HepG2 (cell line): ENCODE measurements around the gene FCN1. TPM values are rescaled to one million over a fixed set of nuclear protein-coding genes. Genes with fewer than 3 reads are reported as not detected.

Experiments used
- ATAC-seq: fragments of 200-7000 bp; cut with Tn5 transposase; 3 replicates; pipeline ENCODE4 v1.9.1; 2020; ENCODE audit warnings: mild to moderate bottlenecking, moderate library complexity
- BruUV-seq: library from RNA; stranded (reverse); fragments of 400-500 nt; replicated peaks from 2 replicates; lab custom pipeline; 2021; lab: Mats Ljungman, UMichigan
- CTCF ChIA-PET: fragments of 300-600 bp; formaldehyde crosslinking; extraction: SDS; loops from one replicate; lab custom pipeline; 2021; ENCODE audit warnings: low total read pairs, inconsistent platforms, low intra/inter-chr PET ratio; lab: Yijun Ruan, JAX
- POLR2A ChIA-PET: fragments of 350-600 bp; sonication (Branson Sonifier 250); formaldehyde crosslinking; loops from one replicate; lab custom pipeline; 2020; ENCODE audit warnings: antibody characterized with exemption, inconsistent platforms; lab: Yijun Ruan, JAX
- DNase-seq: peaks from one replicate; pipeline ENCODE4 v3.0.0-alpha.2; 2015; ENCODE audit warnings: low spot score
- FAIRE-seq: peaks from 3 replicates; lab custom pipeline; 2011; peaks lifted over from hg19 to GRCh38; lab: Jason Lieb, UNC
- H2AFZ ChIP-seq: one replicate; pipeline ENCODE4 v1.6.1; 2011; ENCODE audit warnings: low read length, inconsistent platforms
- H3K27ac ChIP-seq: fragments of 300-600 bp; 3 replicates; pipeline ENCODE4 v1.8.0; 2011; ENCODE audit warnings: mixed run types, mild to moderate bottlenecking, mixed read lengths, low read length, inconsistent platforms; ENCODE audit not compliant: insufficient read depth; ENCODE audit errors: extremely low read length
- H3K27me3 ChIP-seq, 2 experiments: fragments of 200-600 bp in 1 of 2; 2 replicates in 1 of 2; 3 replicates in 1 of 2; pipeline versions ENCODE4 v1.6.0 to v1.8.0; 2011; ENCODE audit warnings: low read length in 2 of 2, mild to moderate bottlenecking in 2 of 2, moderate library complexity in 2 of 2, inconsistent platforms in 1 of 2; ENCODE audit not compliant: insufficient read depth in 2 of 2, control insufficient read depth in 1 of 2
- H3K36me3 ChIP-seq, 2 experiments: fragments of 200-600 bp in 1 of 2; replicated peaks in 1 of 2; 2 replicates in 1 of 2; 3 replicates in 1 of 2; pipeline versions ENCODE4 v1.5.1 to v1.8.0; 2011; ENCODE audit warnings: low read length in 2 of 2, inconsistent platforms in 1 of 2; ENCODE audit not compliant: insufficient read depth in 2 of 2, control insufficient read depth in 1 of 2
- H3K4me1 ChIP-seq: 2 replicates; pipeline ENCODE4 v1.5.1; 2012; ENCODE audit warnings: low read length, inconsistent platforms; ENCODE audit not compliant: insufficient read depth
- H3K4me2 ChIP-seq: 2 replicates; pipeline ENCODE4 v1.6.0; 2011; ENCODE audit warnings: low read depth, low read length, inconsistent platforms
- H3K4me3 ChIP-seq, 3 experiments: fragments of 200-600 bp in 1 of 3; sonication (generic), shearing (Covaris generic) in 1 of 3; replicated peaks in 1 of 3; 2 replicates each; pipeline ENCODE4 v1.5.1; 2011 to 2016; ENCODE audit warnings: low read length in 3 of 3, inconsistent platforms in 2 of 3, low read depth in 2 of 3, mild to moderate bottlenecking in 2 of 3, control low read depth in 1 of 3, mixed read lengths in 1 of 3; ENCODE audit not compliant: insufficient read depth in 1 of 3
- H3K79me2 ChIP-seq: one replicate; pipeline ENCODE4 v1.6.1; 2011; ENCODE audit warnings: low read length, inconsistent platforms; ENCODE audit not compliant: insufficient read depth
- H3K9ac ChIP-seq: 2 replicates; pipeline ENCODE4 v1.6.0; 2011; ENCODE audit warnings: mild to moderate bottlenecking, low read depth, low read length, inconsistent platforms; ENCODE audit not compliant: insufficient read depth
- H3K9me3 ChIP-seq: 2 replicates; pipeline ENCODE4 v1.5.1; 2012; ENCODE audit warnings: mild to moderate bottlenecking, low read length
- H4K20me1 ChIP-seq: 2 replicates; pipeline ENCODE4 v1.6.0; 2011; ENCODE audit warnings: inconsistent platforms, mild to moderate bottlenecking, low read length, moderate library complexity; ENCODE audit not compliant: insufficient read depth
- BORCS8-MEF2B ChIP-seq: sonication (generic); formaldehyde crosslinking; IDR thresholded peaks from 2 replicates; pipeline ENCODE4 v1.8.0; 2022; ENCODE audit warnings: mild to moderate bottlenecking, missing genetic modification reagents
- ELF4 ChIP-seq: sonication (generic); formaldehyde crosslinking; IDR thresholded peaks from 2 replicates; pipeline ENCODE4 v1.5.0; 2020; ENCODE audit warnings: missing genetic modification reagents, mild to moderate bottlenecking, moderate library complexity, borderline replicate concordance
- HOXA5 ChIP-seq: sonication (generic); formaldehyde crosslinking; IDR thresholded peaks from 2 replicates; pipeline ENCODE4 v1.4.0; 2020; ENCODE audit warnings: missing genetic modification reagents
- MAFK ChIP-seq, 2 experiments: IDR thresholded peaks in 1 of 2; conservative IDR thresholded peaks in 1 of 2; 2 replicates each; pipeline ENCODE4 v1.6.1; 2011; ENCODE audit warnings: improper control_type of control experiment in 2 of 2, low read length in 2 of 2
- MTF2 ChIP-seq: sonication (generic); formaldehyde crosslinking; IDR thresholded peaks from 2 replicates; pipeline ENCODE4 v1.5.0; 2020; ENCODE audit warnings: missing genetic modification reagents, borderline replicate concordance
- PRMT3 ChIP-seq: sonication (generic); formaldehyde crosslinking; IDR thresholded peaks from 2 replicates; pipeline ENCODE4 v1.8.1; 2022; ENCODE audit warnings: low read depth, mild to moderate bottlenecking, moderate library complexity, missing genetic modification reagents, borderline replicate concordance
- RNF2 ChIP-seq: fragments of 450-650 bp; conservative IDR thresholded peaks from 2 replicates; pipeline ENCODE4 v1.6.1; 2016; ENCODE audit warnings: low read depth
- ZNF17 ChIP-seq: sonication (generic); formaldehyde crosslinking; IDR thresholded peaks from 2 replicates; pipeline ENCODE4 v1.5.0; 2020; ENCODE audit warnings: mild to moderate bottlenecking, missing genetic modification reagents
- ZNF205 ChIP-seq: IDR thresholded peaks from 2 replicates; pipeline ENCODE4 v1.6.1; 2018; ENCODE audit warnings: missing biosample characterization, missing genetic modification reagents
- ZNF562 ChIP-seq: sonication (generic); formaldehyde crosslinking; IDR thresholded peaks from 2 replicates; pipeline ENCODE4 v1.8.0; 2022; ENCODE audit warnings: missing genetic modification reagents, borderline replicate concordance
- ZNF567 ChIP-seq: sonication (generic); formaldehyde crosslinking; IDR thresholded peaks from 2 replicates; pipeline ENCODE4 v1.8.1; 2023; ENCODE audit warnings: mild to moderate bottlenecking, missing genetic modification reagents, borderline replicate concordance
- ZNF672 ChIP-seq: sonication (generic); formaldehyde crosslinking; IDR thresholded peaks from 2 replicates; pipeline ENCODE4 v1.8.1; 2022; ENCODE audit warnings: missing genetic modification reagents
- WGBS: methylation state at CpG from one replicate; pipeline ENCODE4 v1.1.6; 2017; ENCODE audit warnings: low lambda C conversion rate; 5-methylcytosine and 5-hydroxymethylcytosine counted together
- in situ Hi-C: cut with HindIII; loops from 2 replicates; pipeline ENCODE4 v1.10.0; 2017; ENCODE audit warnings: low pct_unique_long_range_greater_than_20kb; ENCODE audit not compliant: extremely low pct_ligation_motif_present
- intact Hi-C: fragments of 100-400 bp; cut with micrococcal nuclease; formaldehyde crosslinking; loops from one replicate; pipeline ENCODE4 v1.10.0; 2022; ENCODE audit not compliant: unreplicated experiment
- polyA plus RNA-seq, 8 experiments: library from polyadenylated mRNA; depleted of rRNA in 3 of 8; stranded (reverse) in 7 of 8; unstranded in 1 of 8; fragments of >200 nt; fragmentation: Illumina TruSeq in 4 of 8; extraction: Trizol in 4 of 8; gene quantifications; 2 replicates each; pipeline versions ENCODE4 v1.2.1 to v1.2.3, GENCODE V29; 2011 to 2016; ENCODE audit warnings: low read depth in 4 of 8, missing spikeins in 1 of 8, mixed read lengths in 1 of 8; ENCODE audit not compliant: insufficient read depth in 1 of 8
- total RNA-seq, 5 experiments: library from RNA; depleted of rRNA; stranded (reverse); fragments of >200 nt; fragmentation: Illumina TruSeq; extraction: Trizol; gene quantifications; 2 replicates each; pipeline ENCODE4 v1.2.3, GENCODE V29; 2016; ENCODE audit warnings: low read depth in 1 of 5
- TF ChIP-seq, protein P1 (sequence below): sonication (generic); formaldehyde crosslinking; IDR thresholded peaks from 2 replicates; pipeline ENCODE4 v1.8.1; 2023; ENCODE audit warnings: missing genetic modification reagents, mild to moderate bottlenecking, borderline replicate concordance
- TF ChIP-seq, protein P2 (sequence below): fragments of 450-650 bp; IDR thresholded peaks from 2 replicates; pipeline ENCODE4 v1.6.1; 2017
- TF ChIP-seq, protein P3 (sequence below): IDR thresholded peaks from 2 replicates; pipeline ENCODE4 v1.6.1; 2018; ENCODE audit warnings: missing genetic modification reagents
- TF ChIP-seq, protein P4 (sequence below): sonication (generic); formaldehyde crosslinking; conservative IDR thresholded peaks from 2 replicates; pipeline ENCODE4 v1.8.0; 2022; ENCODE audit warnings: low read depth, missing genetic modification reagents

FCN1 gene
- total and polyA plus RNA-seq, 2 of the 13 experiments (the other 11 are each of a cell fraction or from before 2014, with no cell fraction given), result not detected

DNA sequence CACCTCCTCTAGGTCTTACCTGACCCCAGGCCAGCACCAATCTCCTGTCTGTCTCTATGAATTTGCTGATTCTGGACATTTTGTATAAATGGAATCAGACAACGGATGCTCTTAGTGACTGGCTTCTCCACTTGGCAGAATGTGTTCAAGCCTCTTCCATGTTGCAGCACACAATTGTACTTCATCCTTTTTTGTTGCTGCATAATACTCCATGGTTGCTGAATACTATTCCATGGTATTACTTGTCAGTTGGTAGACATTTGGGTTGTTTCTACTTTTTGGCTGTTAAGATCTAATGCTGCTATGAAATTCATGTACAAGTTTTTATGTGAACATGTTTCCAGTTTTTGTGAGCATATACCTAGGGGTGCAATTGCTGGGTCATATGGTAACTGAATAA lies 34.3 kb upstream of the FCN1 start:
- H3K4me2 ChIP-seq, result no peak overlapping the region
- H3K9me3 ChIP-seq, result no peaks in the 10 kb centered on the region
- no peaks in the 10 kb centered on the region for H3K79me2 ChIP-seq
- TF ChIP-seq MAFK (conservative IDR thresholded peaks at IDR 0.05 in 1 of 2, IDR thresholded peaks at IDR 0.05 in 1 of 2; ENCODE audit: low read length in 2 of 2) (0 out of 4 replicates have a peak, but pooled peaks of 1 of the 2 experiments have one; percentile 11), ZNF672 (no peak), PRMT3 (no peak)
- TF ChIP-seq, protein P1, sequence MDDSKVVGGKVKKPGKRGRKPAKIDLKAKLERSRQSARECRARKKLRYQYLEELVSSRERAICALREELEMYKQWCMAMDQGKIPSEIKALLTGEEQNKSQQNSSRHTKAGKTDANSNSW (CRISPR knock-in tag), result no peak
- 0% methylated on average over 1 of the region's 1 CpG for WGBS
- no peak overlapping the region for H2AFZ ChIP-seq
- no peak overlapping the region for H3K4me3 ChIP-seq
- peaks cover 4 to 15% of the 10 kb centered on the region in 2 experiments; a peak in 3 of 5 replicates for H3K27me3 ChIP-seq
- DNase-seq (no peak), FAIRE-seq (no peak), ATAC-seq (no peak)
- no peaks in the 10 kb centered on the region for H4K20me1 ChIP-seq
- BruUV-seq, result no TSS peak
- in situ Hi-C loops, result no loop called here
- intact Hi-C loops, result no loop called here
- H3K27ac ChIP-seq, result no peak overlapping the region
- no peaks in the 10 kb centered on the region for H3K36me3 ChIP-seq
- CTCF ChIA-PET, result no interaction called here
- H3K4me1 ChIP-seq, result no peaks in the 10 kb centered on the region
- POLR2A ChIA-PET, result no interaction called here
- H3K9ac ChIP-seq, result no peak overlapping the region

DNA sequence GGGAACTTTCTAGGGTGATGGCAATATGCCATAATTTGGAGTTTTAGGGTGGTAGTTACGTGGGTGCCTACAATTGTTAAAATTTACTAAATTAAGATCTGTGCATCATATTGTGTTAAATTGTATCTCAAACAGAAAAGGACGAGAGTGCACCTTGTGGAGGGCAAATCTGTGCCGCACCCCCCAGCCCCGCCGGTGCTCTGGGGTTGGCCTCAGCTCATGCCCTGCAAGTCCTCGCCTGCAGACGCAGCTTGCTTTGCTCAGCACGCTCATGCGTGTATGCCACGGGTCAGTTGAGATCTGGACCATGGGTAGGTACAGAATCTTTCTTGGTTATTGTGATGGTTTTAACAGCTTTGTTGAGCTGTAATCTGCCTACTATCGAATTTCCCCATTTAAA lies 33.7 kb upstream of the FCN1 start:
- Histone ChIP-seq H3K4me1 (no peaks in the 10 kb centered on the region), H3K4me3 (no peak overlapping the region), H4K20me1 (no peaks in the 10 kb centered on the region), H2AFZ (no peak overlapping the region), H3K9me3 (no peaks in the 10 kb centered on the region), H3K27me3 (peaks cover 4 to 15% of the 10 kb centered on the region in 2 experiments; a peak in 3 of 5 replicates), H3K4me2 (no peak overlapping the region), H3K27ac (no peak overlapping the region), H3K36me3 (no peaks in the 10 kb centered on the region), H3K9ac (no peak overlapping the region), H3K79me2 (no peaks in the 10 kb centered on the region)
- no peak for FAIRE-seq
- no TSS peak for BruUV-seq
- in situ Hi-C loops (no loop called here), intact Hi-C loops (no loop called here)
- no peak for DNase-seq
- 37% methylated on average over 11 of the region's 11 CpGs for WGBS
- ChIA-PET CTCF (no interaction called here), POLR2A (no interaction called here)
- ATAC-seq, result no peak
- TF ChIP-seq ELF4 (CRISPR knock-in tag) (no peak), BORCS8-MEF2B (CRISPR knock-in tag) (no peak), ZNF17 (CRISPR knock-in tag) (no peak), ZNF205 (CRISPR knock-in tag) (no peak), HOXA5 (CRISPR knock-in tag) (no peak), ZNF567 (CRISPR knock-in tag) (no peak), ZNF562 (CRISPR knock-in tag) (no peak), MTF2 (CRISPR knock-in tag) (no peak), RNF2 (no peak)
- TF ChIP-seq, protein P2, sequence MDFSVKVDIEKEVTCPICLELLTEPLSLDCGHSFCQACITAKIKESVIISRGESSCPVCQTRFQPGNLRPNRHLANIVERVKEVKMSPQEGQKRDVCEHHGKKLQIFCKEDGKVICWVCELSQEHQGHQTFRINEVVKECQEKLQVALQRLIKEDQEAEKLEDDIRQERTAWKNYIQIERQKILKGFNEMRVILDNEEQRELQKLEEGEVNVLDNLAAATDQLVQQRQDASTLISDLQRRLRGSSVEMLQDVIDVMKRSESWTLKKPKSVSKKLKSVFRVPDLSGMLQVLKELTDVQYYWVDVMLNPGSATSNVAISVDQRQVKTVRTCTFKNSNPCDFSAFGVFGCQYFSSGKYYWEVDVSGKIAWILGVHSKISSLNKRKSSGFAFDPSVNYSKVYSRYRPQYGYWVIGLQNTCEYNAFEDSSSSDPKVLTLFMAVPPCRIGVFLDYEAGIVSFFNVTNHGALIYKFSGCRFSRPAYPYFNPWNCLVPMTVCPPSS, result no peak
- TF ChIP-seq, protein P3, sequence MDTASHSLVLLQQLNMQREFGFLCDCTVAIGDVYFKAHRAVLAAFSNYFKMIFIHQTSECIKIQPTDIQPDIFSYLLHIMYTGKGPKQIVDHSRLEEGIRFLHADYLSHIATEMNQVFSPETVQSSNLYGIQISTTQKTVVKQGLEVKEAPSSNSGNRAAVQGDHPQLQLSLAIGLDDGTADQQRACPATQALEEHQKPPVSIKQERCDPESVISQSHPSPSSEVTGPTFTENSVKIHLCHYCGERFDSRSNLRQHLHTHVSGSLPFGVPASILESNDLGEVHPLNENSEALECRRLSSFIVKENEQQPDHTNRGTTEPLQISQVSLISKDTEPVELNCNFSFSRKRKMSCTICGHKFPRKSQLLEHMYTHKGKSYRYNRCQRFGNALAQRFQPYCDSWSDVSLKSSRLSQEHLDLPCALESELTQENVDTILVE (CRISPR knock-in tag), result no peak
- TF ChIP-seq, protein P4, sequence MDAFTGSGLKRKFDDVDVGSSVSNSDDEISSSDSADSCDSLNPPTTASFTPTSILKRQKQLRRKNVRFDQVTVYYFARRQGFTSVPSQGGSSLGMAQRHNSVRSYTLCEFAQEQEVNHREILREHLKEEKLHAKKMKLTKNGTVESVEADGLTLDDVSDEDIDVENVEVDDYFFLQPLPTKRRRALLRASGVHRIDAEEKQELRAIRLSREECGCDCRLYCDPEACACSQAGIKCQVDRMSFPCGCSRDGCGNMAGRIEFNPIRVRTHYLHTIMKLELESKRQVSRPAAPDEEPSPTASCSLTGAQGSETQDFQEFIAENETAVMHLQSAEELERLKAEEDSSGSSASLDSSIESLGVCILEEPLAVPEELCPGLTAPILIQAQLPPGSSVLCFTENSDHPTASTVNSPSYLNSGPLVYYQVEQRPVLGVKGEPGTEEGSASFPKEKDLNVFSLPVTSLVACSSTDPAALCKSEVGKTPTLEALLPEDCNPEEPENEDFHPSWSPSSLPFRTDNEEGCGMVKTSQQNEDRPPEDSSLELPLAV (CRISPR knock-in tag), result no peak
